PC-3 (cell line): ENCODE results near the gene OR2A5. TPM values are rescaled to one million over a fixed set of nuclear protein-coding genes. Genes with fewer than 3 reads are reported as not detected.
"Not testable (repeated sequence)": the region's sequence is repeated elsewhere in the genome, so short reads cannot be mapped to it uniquely, and the experiment has no call there.

Experiments used
- ATAC-seq: fragments of 200-7000 bp; cut with Tn5 transposase; 2 replicates; pipeline ENCODE4 v1.9.1; 2020; ENCODE audit warnings: mild to moderate bottlenecking, moderate library complexity
- BruUV-seq: library from RNA; stranded (reverse); fragments of 400-500 nt; replicated peaks from 2 replicates; lab custom pipeline; 2021; lab: Mats Ljungman, UMichigan
- CTCF ChIA-PET: fragments of 300-600 bp; sonication (Branson Sonifier 250); formaldehyde crosslinking; loops from one replicate; lab custom pipeline; 2022; ENCODE audit warnings: antibody characterized with exemption; lab: Charles Lee
- POLR2A ChIA-PET: fragments of 300-600 bp; sonication (Branson Sonifier 250); formaldehyde crosslinking; loops from one replicate; lab custom pipeline; 2022; ENCODE audit warnings: antibody characterized with exemption; ENCODE audit not compliant: unreplicated experiment; lab: Charles Lee
- DNase-seq: peaks from one replicate; pipeline ENCODE4 v3.0.0-alpha.2; 2015
- H2AFZ ChIP-seq: fragments of 300-600 bp; sonication (generic); 2 replicates; pipeline ENCODE4 v1.6.0; 2016; ENCODE audit warnings: antibody characterized with exemption, low read length
- H3F3A ChIP-seq: fragments of 300-600 bp; sonication (generic); one replicate; pipeline ENCODE4 v1.6.0; 2017; ENCODE audit warnings: antibody characterized with exemption, low read length, control low read depth, mild to moderate bottlenecking; ENCODE audit not compliant: unreplicated experiment
- H3K27ac ChIP-seq: fragments of 300-600 bp; sonication (generic); 2 replicates; pipeline ENCODE4 v1.5.1; 2016; ENCODE audit warnings: mild to moderate bottlenecking, low read length
- H3K27me3 ChIP-seq: fragments of 300-600 bp; sonication (generic); 2 replicates; pipeline ENCODE4 v1.6.1; 2016; ENCODE audit warnings: low read length, mixed read lengths
- H3K36me3 ChIP-seq: fragments of 300-600 bp; sonication (generic); 2 replicates; pipeline ENCODE4 v1.6.1; 2016; ENCODE audit warnings: low read depth, mixed run types, low read length, mixed read lengths
- H3K4me1 ChIP-seq: fragments of 300-600 bp; sonication (generic); 2 replicates; pipeline ENCODE4 v1.5.1; 2016; ENCODE audit warnings: low read length; ENCODE audit not compliant: insufficient read depth
- H3K4me2 ChIP-seq: fragments of 300-600 bp; sonication (generic); 2 replicates; pipeline ENCODE4 v1.6.0; 2016; ENCODE audit warnings: low read length
- H3K4me3 ChIP-seq: fragments of 300-600 bp; sonication (generic); 2 replicates; pipeline ENCODE4 v1.5.1; 2016; ENCODE audit warnings: mild to moderate bottlenecking, low read length, mixed read lengths
- H3K79me2 ChIP-seq: fragments of 300-600 bp; sonication (generic); 2 replicates; pipeline ENCODE4 v1.6.1; 2017; ENCODE audit warnings: low read length, mixed read lengths
- H3K9ac ChIP-seq: fragments of 300-600 bp; sonication (generic); 2 replicates; pipeline ENCODE4 v1.6.0; 2016; ENCODE audit warnings: mild to moderate bottlenecking, low read length
- H3K9me2 ChIP-seq: fragments of 300-600 bp; sonication (generic); replicated peaks from 2 replicates; pipeline ENCODE4 v1.6.1; 2016; ENCODE audit warnings: mixed run types, low read length, mixed read lengths
- H3K9me3 ChIP-seq: fragments of 300-600 bp; sonication (generic); 2 replicates; pipeline ENCODE4 v1.6.1; 2016; ENCODE audit warnings: low read length, mixed read lengths
- H4K20me1 ChIP-seq: fragments of 300-600 bp; sonication (generic); 2 replicates; pipeline ENCODE4 v1.6.1; 2016; ENCODE audit warnings: low read length, mixed read lengths
- CTCF ChIP-seq: fragments of 300-600 bp; sonication (generic); conservative IDR thresholded peaks from 2 replicates; pipeline ENCODE4 v1.5.1; 2017; ENCODE audit warnings: antibody characterized with exemption, low read depth, mild to moderate bottlenecking, low read length
- EZH2 ChIP-seq: fragments of 300-600 bp; sonication (generic); IDR thresholded peaks from one replicate; pipeline ENCODE4 v1.6.1; 2017; ENCODE audit warnings: antibody characterized with exemption, mild to moderate bottlenecking, low read length; ENCODE audit not compliant: unreplicated experiment
- EZH2phosphoT487 ChIP-seq: fragments of 300-600 bp; sonication (generic); IDR thresholded peaks from 2 replicates; pipeline ENCODE4 v1.6.1; 2018; ENCODE audit warnings: mild to moderate bottlenecking, antibody characterized with exemption, low read length, borderline replicate concordance
- intact Hi-C: fragments of 100-400 bp; cut with micrococcal nuclease; formaldehyde crosslinking; loops from 2 replicates; pipeline ENCODE4 v1.9.0; 2023
- total RNA-seq: library from RNA; depleted of rRNA; stranded (reverse); fragments of >200 nt; gene quantifications from 2 replicates; pipeline ENCODE4 v1.2.3, GENCODE V29; 2014

The OR2A5 gene
- total RNA-seq, 1 experiment from 2014 or later: not detected

GRCh38 chr7:144049491-144049890 lies 743 bp downstream of the OR2A5 start:
- Histone ChIP-seq H3K9me2 (no peaks in the 10 kb centered on the region), H2AFZ (peak overlapping the region; percentile 21; the same call in 1 of the 2 replicates), H3K4me2 (peak overlapping the region; percentile 56), H3K36me3 (no peaks in the 10 kb centered on the region), H3K4me1 (peaks cover 25% of the 10 kb centered on the region), H3K79me2 (no peaks in the 10 kb centered on the region), H3K9ac (peak overlapping the region; percentile 27), H3K27me3 (no peaks in the 10 kb centered on the region), H3K4me3 (no peak overlapping the region), H3K27ac (peak overlapping the region; percentile 72), H3K9me3 (no peaks in the 10 kb centered on the region), H4K20me1 (no peaks in the 10 kb centered on the region), H3F3A (no peaks in the 10 kb centered on the region)
- no TSS peak for BruUV-seq
- DNase-seq (peak; percentile 26), ATAC-seq (no peak)
- CTCF ChIA-PET: interaction anchor here (2.1 kb wide), 1 partner anchor 79 kb away, joined by 4 read pairs; no protein-coding TSS in a partner anchor
- POLR2A ChIA-PET: no interaction called here
- TF ChIP-seq CTCF (no peak), EZH2 (no peak), EZH2phosphoT487 (no peak)
- intact Hi-C loops: no loop called here

GRCh38 chr7:144050093-144050492 lies 1.3 kb downstream of the OR2A5 start:
- H3F3A ChIP-seq: no peaks in the 10 kb centered on the region
- ATAC-seq: peak; percentile 93
- ChIA-PET POLR2A (interaction anchor here (0.6 kb wide), 1 partner anchor 141 kb away, joined by 9 read pairs; no protein-coding TSS in a partner anchor), CTCF (interaction anchor here (2.1 kb wide), 1 partner anchor 78 kb away, joined by 4 read pairs; no protein-coding TSS in a partner anchor)
- H3K27me3 ChIP-seq: no peaks in the 10 kb centered on the region
- H3K4me1 ChIP-seq: peaks cover 25% of the 10 kb centered on the region
- no peaks in the 10 kb centered on the region for H3K9me3 ChIP-seq
- BruUV-seq: no TSS peak
- no peaks in the 10 kb centered on the region for H3K36me3 ChIP-seq
- H3K4me2 ChIP-seq: peak overlapping the region; percentile 56
- H3K9ac ChIP-seq: peak overlapping the region; percentile 27
- no peaks in the 10 kb centered on the region for H3K79me2 ChIP-seq
- H3K4me3 ChIP-seq: no peak overlapping the region; the same call in 1 of the 2 replicates
- DNase-seq: peak; percentile 65
- intact Hi-C loops: no loop called here
- H3K27ac ChIP-seq: peak overlapping the region; percentile 72
- TF ChIP-seq CTCF (no peak), EZH2 (no peak), EZH2phosphoT487 (no peak)
- peak overlapping the region; percentile 21; the same call in 1 of the 2 replicates for H2AFZ ChIP-seq
- no peaks in the 10 kb centered on the region for H4K20me1 ChIP-seq
- H3K9me2 ChIP-seq: no peaks in the 10 kb centered on the region

DNA sequence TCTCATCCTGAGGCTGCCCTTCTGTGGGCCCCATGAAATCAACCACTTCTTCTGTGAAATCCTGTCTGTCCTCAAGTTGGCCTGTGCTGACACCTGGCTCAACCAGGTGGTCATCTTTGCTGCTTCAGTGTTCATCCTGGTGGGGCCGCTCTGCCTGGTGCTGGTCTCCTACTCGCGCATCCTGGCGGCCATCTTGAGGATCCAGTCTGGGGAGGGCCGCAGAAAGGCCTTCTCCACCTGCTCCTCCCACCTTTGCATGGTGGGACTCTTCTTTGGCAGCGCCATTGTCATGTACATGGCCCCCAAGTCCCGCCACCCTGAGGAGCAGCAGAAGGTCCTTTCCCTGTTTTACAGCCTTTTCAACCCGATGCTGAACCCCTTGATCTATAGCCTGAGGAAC lies 2.1 kb downstream of the OR2A5 start:
- POLR2A ChIA-PET, H3K9me3 ChIP-seq, H3K4me3 ChIP-seq, CTCF ChIA-PET, DNase-seq, H3K9ac ChIP-seq, H3F3A ChIP-seq, H3K79me2 ChIP-seq, intact Hi-C loops, H3K4me2 ChIP-seq, H3K27me3 ChIP-seq, H2AFZ ChIP-seq, ATAC-seq, H3K9me2 ChIP-seq, H3K36me3 ChIP-seq, BruUV-seq, H4K20me1 ChIP-seq: not testable (repeated sequence)
- Histone ChIP-seq H3K4me1 (peaks cover 25% of the 10 kb centered on the region), H3K27ac (peak overlapping the region; percentile 72; the same call in 1 of the 2 replicates)
